H1 (cell line): Measurements from ENCODE around the gene KISS1R.

Experiments
- EZH2 ChIP-seq: fragments of 200-600 bp; sonication (generic); IDR thresholded peaks from 2 replicates; pipeline ENCODE4 v1.7.1; 2012; ENCODE audit warnings: low read depth, mild to moderate bottlenecking, moderate library complexity, low read length, inconsistent platforms; ENCODE audit not compliant: severe bottlenecking
- POLR2A ChIP-seq, 2 experiments: IDR thresholded peaks; 1 replicate in 1 of 2; 2 replicates in 1 of 2; pipeline ENCODE4 v1.6.1; 2011; ENCODE audit warnings: low read depth in 2 of 2, low read length in 2 of 2, mild to moderate bottlenecking in 2 of 2; ENCODE audit errors: control extremely low read depth in 1 of 2
- POLR2AphosphoS5 ChIP-seq: IDR thresholded peaks from 2 replicates; pipeline ENCODE4 v1.6.1; 2011; ENCODE audit warnings: low read depth, low read length
- SIN3A ChIP-seq, 2 experiments: IDR thresholded peaks in 1 of 2; conservative IDR thresholded peaks in 1 of 2; 2 replicates each; pipeline ENCODE4 v1.6.1; 2011 to 2012; ENCODE audit warnings: low read length in 2 of 2, improper control_type of control experiment in 1 of 2, low read depth in 1 of 2, mild to moderate bottlenecking in 1 of 2
- SUZ12 ChIP-seq: fragments of 200-600 bp; sonication (generic); IDR thresholded peaks from 2 replicates; pipeline ENCODE4 v1.6.1; 2012; ENCODE audit warnings: mild to moderate bottlenecking, inconsistent platforms, low read length, moderate library complexity, mixed read lengths
- TBP ChIP-seq: IDR thresholded peaks from 2 replicates; pipeline ENCODE4 v1.6.1; 2011; ENCODE audit warnings: low read depth, low read length, improper control_type of control experiment
- ZNF274 ChIP-seq: IDR thresholded peaks from 2 replicates; pipeline ENCODE4 v1.7.0; 2012; ENCODE audit warnings: low read length, borderline replicate concordance; ENCODE audit errors: extremely low read depth
- TF ChIP-seq, protein P1 (sequence below), 3 experiments: IDR thresholded peaks; 1 replicate in 2 of 3; 2 replicates in 1 of 3; pipeline versions ENCODE4 v1.5.1 to v1.6.1; 2011; ENCODE audit warnings: low read length in 3 of 3, mild to moderate bottlenecking in 3 of 3, inconsistent platforms in 2 of 3, low read depth in 1 of 3, moderate library complexity in 1 of 3; ENCODE audit not compliant: insufficient read depth in 1 of 3; ENCODE audit errors: control extremely low read depth in 1 of 3

DNA sequence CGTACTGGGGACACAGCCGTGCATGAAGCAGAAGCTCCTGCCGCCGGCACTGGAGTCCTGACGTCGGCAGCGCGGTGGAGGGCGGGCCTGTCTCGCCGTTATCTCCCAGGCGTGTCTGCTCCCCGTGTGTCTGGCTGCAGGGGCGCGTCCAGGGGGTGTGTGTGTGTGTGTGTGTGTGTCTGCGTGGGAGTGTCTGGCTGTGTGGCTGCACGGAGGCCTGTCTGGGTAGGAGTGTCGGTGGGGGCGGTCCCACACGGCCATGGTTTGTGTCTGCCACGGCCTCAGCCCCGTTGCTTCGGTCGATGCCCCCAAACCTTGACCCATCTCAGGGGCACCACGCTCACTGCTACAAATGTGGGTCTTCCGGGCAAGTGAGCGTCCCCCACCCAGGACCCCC lies 27.0 kb downstream of the KISS1R start:
- TF ChIP-seq, protein P1, sequence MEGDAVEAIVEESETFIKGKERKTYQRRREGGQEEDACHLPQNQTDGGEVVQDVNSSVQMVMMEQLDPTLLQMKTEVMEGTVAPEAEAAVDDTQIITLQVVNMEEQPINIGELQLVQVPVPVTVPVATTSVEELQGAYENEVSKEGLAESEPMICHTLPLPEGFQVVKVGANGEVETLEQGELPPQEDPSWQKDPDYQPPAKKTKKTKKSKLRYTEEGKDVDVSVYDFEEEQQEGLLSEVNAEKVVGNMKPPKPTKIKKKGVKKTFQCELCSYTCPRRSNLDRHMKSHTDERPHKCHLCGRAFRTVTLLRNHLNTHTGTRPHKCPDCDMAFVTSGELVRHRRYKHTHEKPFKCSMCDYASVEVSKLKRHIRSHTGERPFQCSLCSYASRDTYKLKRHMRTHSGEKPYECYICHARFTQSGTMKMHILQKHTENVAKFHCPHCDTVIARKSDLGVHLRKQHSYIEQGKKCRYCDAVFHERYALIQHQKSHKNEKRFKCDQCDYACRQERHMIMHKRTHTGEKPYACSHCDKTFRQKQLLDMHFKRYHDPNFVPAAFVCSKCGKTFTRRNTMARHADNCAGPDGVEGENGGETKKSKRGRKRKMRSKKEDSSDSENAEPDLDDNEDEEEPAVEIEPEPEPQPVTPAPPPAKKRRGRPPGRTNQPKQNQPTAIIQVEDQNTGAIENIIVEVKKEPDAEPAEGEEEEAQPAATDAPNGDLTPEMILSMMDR (IDR thresholded peaks at IDR 0.05; ENCODE audit: control extremely low read depth in 1 of 3, insufficient read depth in 1 of 3, low read depth in 1 of 3, low read length in 3 of 3): no peak
- TF ChIP-seq SIN3A (conservative IDR thresholded peaks at IDR 0.05 in 1 of 2, IDR thresholded peaks at IDR 0.05 in 1 of 2; ENCODE audit: low read depth in 1 of 2, low read length in 2 of 2) (no peak), POLR2A (IDR thresholded peaks at IDR 0.05; ENCODE audit: control extremely low read depth in 1 of 2, low read depth in 2 of 2, low read length in 2 of 2) (no peak), SUZ12 (no peak), TBP (no peak), ZNF274 (no peak), POLR2AphosphoS5 (no peak), EZH2 (no peak)
